HEK293T (cell line): ENCODE data around the gene KCNK7.
"Not testable (repeated sequence)": the region's sequence is repeated elsewhere in the genome, so short reads cannot be mapped to it uniquely, and the experiment has no call there.

Experiments used
- CTCF ChIA-PET: fragments of 350-600 bp; formaldehyde crosslinking; extraction: SDS; loops from one replicate; lab custom pipeline; 2021; ENCODE audit warnings: antibody characterized with exemption, inconsistent platforms; lab: Yijun Ruan, JAX
- POLR2A ChIA-PET: fragments of 350-600 bp; formaldehyde crosslinking; extraction: SDS; loops from one replicate; lab custom pipeline; 2020; ENCODE audit warnings: antibody characterized with exemption, inconsistent platforms; lab: Yijun Ruan, JAX
- DNase-seq: peaks from one replicate; pipeline ENCODE4 v3.0.0; 2012; ENCODE audit warnings: mixed read lengths; ENCODE audit errors: extremely low spot score
- ARNT ChIP-seq: fragments of 450-650 bp; IDR thresholded peaks from 2 replicates; pipeline ENCODE4 v1.6.1; 2017; ENCODE audit warnings: mild to moderate bottlenecking
- BHLHE40 ChIP-seq: fragments of 450-650 bp; IDR thresholded peaks from 2 replicates; pipeline ENCODE4 v1.6.1; 2016; ENCODE audit warnings: mild to moderate bottlenecking, moderate library complexity, borderline replicate concordance
- CTBP1 ChIP-seq: fragments of 450-650 bp; IDR thresholded peaks from 2 replicates; pipeline ENCODE4 v1.6.1; 2016; ENCODE audit warnings: borderline replicate concordance
- ELF4 ChIP-seq: fragments of 450-650 bp; IDR thresholded peaks from 2 replicates; pipeline ENCODE4 v1.6.1; 2017; ENCODE audit warnings: antibody characterized with exemption
- FOXA1 ChIP-seq: fragments of 450-650 bp; IDR thresholded peaks from 2 replicates; pipeline ENCODE4 v1.6.1; 2016; ENCODE audit warnings: mild to moderate bottlenecking
- FOXK2 ChIP-seq: fragments of 450-650 bp; IDR thresholded peaks from 2 replicates; pipeline ENCODE4 v1.6.1; 2016; ENCODE audit warnings: mild to moderate bottlenecking
- FOXM1 ChIP-seq: fragments of 450-650 bp; IDR thresholded peaks from 2 replicates; pipeline ENCODE4 v1.6.1; 2017; ENCODE audit warnings: mild to moderate bottlenecking, borderline replicate concordance
- HDGF ChIP-seq: fragments of 450-650 bp; IDR thresholded peaks from 2 replicates; pipeline ENCODE4 v1.6.1; 2017; ENCODE audit warnings: antibody characterized with exemption, borderline replicate concordance
- L3MBTL2 ChIP-seq: fragments of 450-650 bp; conservative IDR thresholded peaks from 2 replicates; pipeline ENCODE4 v1.6.1; 2016; ENCODE audit warnings: mild to moderate bottlenecking
- LEF1 ChIP-seq: fragments of 450-650 bp; IDR thresholded peaks from 2 replicates; pipeline ENCODE4 v1.6.1; 2017; ENCODE audit warnings: mild to moderate bottlenecking, borderline replicate concordance
- NFRKB ChIP-seq: fragments of 450-650 bp; IDR thresholded peaks from 2 replicates; pipeline ENCODE4 v1.6.1; 2016; ENCODE audit warnings: mild to moderate bottlenecking, moderate library complexity
- PKNOX1 ChIP-seq: fragments of 450-650 bp; IDR thresholded peaks from 2 replicates; pipeline ENCODE4 v1.6.1; 2016
- SP1 ChIP-seq: fragments of 450-650 bp; IDR thresholded peaks from 2 replicates; pipeline ENCODE4 v1.6.1; 2017
- SUZ12 ChIP-seq: fragments of 450-650 bp; IDR thresholded peaks from 2 replicates; pipeline ENCODE4 v1.6.1; 2016; ENCODE audit warnings: mild to moderate bottlenecking
- TARDBP ChIP-seq: fragments of 450-650 bp; IDR thresholded peaks from 2 replicates; pipeline ENCODE4 v1.6.1; 2016
- ZNF384 ChIP-seq: fragments of 450-650 bp; IDR thresholded peaks from 2 replicates; pipeline ENCODE4 v1.6.1; 2016

The KCNK7 gene

DNA sequence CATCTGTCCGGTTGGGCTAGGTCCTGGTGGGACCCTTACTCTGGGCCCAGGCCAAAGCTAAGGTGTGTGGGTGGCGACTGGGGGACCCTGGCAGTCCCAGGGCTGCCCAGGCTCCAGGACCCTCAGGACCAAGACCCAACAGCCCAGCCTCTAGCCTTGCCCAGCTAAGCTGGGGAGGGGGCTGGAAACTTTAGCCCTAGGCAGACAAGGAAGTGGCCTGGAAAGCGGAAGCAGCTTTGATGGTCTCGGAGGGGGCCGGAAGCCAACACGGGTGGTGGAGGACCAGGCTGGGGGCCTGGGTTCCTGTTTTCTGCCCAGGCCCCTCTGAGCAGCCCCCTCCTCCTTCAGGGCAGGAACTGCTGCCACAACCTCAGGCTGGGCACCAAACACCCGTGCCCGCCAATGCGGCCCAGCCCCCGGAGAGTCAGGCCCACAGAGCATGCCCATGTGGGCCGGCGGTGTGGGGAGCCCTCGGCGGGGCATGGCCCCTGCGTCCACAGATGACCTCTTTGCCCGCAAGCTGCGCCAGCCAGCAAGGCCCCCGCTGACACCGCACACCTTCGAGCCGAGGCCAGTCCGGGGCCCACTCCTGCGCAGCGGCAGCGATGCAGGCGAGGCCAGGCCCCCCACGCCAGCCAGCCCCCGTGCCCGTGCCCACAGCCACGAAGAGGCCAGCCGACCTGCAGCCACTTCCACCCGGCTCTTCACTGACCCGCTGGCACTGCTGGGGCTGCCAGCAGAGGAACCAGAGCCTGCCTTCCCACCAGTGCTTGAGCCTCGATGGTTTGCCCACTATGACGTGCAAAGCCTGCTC lies 45.1 kb upstream of the KCNK7 start:
- no peak for DNase-seq
- POLR2A ChIA-PET, result no interaction called here
- CTCF ChIA-PET, result no interaction called here
- no peak for TF ChIP-seq BHLHE40
- TF ChIP-seq L3MBTL2, result no peak
- TF ChIP-seq ZNF384, result no peak
- TF ChIP-seq FOXK2, result no peak
- TF ChIP-seq LEF1, result no peak
- no peak for TF ChIP-seq FOXA1
- TF ChIP-seq ARNT, result no peak
- TF ChIP-seq CTBP1, result no peak
- no peak for TF ChIP-seq FOXM1
- no peak for TF ChIP-seq SUZ12
- no peak for TF ChIP-seq HDGF
- no peak for TF ChIP-seq TARDBP
- TF ChIP-seq NFRKB, result no peak
- no peak for TF ChIP-seq PKNOX1
- TF ChIP-seq SP1, result no peak

GRCh38 chr11:65639623-65640482 lies 44.3 kb upstream of the KCNK7 start:
- DNase-seq, result no peak
- POLR2A ChIA-PET, result interaction anchor here (1.4 to 1.5 kb wide), 2 partner anchors 23 to 80 kb away, joined by 5 read pairs; partner anchors contain the start of genes RELA and RNASEH2C
- TF ChIP-seq NFRKB (no peak), PKNOX1 (no peak)
- CTCF ChIA-PET, result no interaction called here

GRCh38 chr11:65639228-65639597 lies 43.6 kb upstream of the KCNK7 start:
- CTCF ChIA-PET, result interaction anchor here (1.2 kb wide), 1 partner anchor 13 kb away, joined by 5 read pairs; no protein-coding TSS in a partner anchor

DNA sequence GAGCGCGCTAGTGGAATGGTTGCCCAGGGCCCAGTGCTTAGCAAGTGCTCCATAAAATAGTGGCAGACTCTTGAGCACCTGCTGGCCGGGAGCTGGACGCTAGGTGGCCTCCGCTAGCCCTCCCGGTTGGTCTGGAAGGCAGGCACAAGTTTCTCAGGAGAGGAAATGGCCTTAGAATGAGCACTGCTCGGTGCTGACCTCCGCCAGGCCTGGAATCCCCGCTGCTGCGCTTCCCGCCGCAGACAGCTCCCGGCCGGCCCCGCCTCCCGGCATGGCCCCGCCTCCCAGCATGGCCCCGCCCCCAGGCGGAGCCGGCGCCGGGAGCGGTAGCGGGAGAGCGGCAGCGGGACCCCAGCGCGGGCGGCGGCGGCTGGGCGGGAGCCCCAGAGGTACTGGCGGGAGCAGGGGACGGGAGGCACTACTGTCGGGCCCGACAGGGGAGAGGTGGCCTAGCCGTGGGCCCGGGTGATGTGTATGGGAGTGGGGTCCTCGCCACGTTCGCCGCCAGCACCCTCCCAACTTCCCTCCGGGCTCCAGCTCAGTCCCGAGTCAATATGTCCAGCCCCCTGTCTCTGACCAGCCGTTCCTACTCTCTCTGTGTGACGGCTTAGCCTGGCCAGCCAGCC lies 42.3 kb upstream of the KCNK7 start, which contains the start of gene SIPA1:
Gene SIPA1 (plus strand): TSS at position 308 of the 626 bp plus-strand sequence. CDS start 2,821 bp downstream, outside the sequence.
- ChIA-PET POLR2A (interaction anchor here (0.6 to 2.0 kb wide), 23 partner anchors 9 to 350 kb away, joined by 3 to 15 read pairs (median 4); partner anchors contain the start of genes KAT5, MALAT1, MAP3K11 and MUS81), CTCF (interaction anchor here (0.5 to 1.3 kb wide), 7 partner anchors 12 to 641 kb away, joined by 3 to 5 read pairs (median 4); partner anchors contain the start of genes BATF2 and KAT5)
- TF ChIP-seq NFRKB, result no peak
- TF ChIP-seq FOXM1, result no peak
- no peak for TF ChIP-seq L3MBTL2
- TF ChIP-seq CTBP1, result no peak
- TF ChIP-seq ARNT, result no peak
- no peak for TF ChIP-seq BHLHE40
- TF ChIP-seq FOXA1, result no peak
- TF ChIP-seq HDGF, result no peak
- no peak for TF ChIP-seq ZNF384
- TF ChIP-seq PKNOX1, result no peak
- TF ChIP-seq SUZ12, result no peak
- TF ChIP-seq LEF1, result no peak
- TF ChIP-seq SP1, result no peak
- TF ChIP-seq TARDBP, result no peak
- TF ChIP-seq FOXK2, result no peak
- no peak for TF ChIP-seq ELF4
- DNase-seq, result peak; percentile 94

More at GRCh38 chr11:65639228-65639597, 43.6 kb upstream of the KCNK7 start:
- POLR2A ChIA-PET, result interaction anchor here (1.4 to 2.0 kb wide), 5 partner anchors 13 to 81 kb away, joined by 5 to 9 read pairs (median 7); partner anchors contain the start of genes KAT5, RELA and RNASEH2C
- DNase-seq, result not testable (repeated sequence)

DNA sequence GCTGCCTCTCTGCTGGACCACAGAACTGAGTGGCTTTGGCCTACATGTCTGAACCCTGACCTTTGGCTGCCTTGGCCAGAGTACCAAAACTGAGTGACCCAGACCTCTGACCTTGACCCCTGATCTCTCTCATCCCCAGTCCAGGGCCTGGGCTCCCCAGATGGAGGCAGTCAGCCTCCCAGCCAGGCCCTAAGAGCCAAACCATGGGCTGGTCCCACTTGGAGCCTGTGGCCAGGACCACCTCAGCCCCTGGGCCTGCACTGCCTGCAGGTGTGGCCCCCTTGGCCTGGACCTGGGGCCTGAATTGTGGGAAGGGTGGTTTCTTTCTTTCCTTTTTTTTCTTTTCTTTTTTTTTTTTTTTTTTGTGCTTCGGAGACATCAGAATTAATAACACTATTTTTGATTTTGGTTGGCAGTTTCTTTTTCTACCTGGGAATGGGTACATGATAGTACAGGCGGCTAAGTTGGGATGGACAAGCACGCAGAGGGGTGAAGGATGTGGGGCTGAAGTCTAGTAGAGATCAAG lies 41.5 kb upstream of the KCNK7 start:
- DNase-seq, result no peak
- ChIA-PET CTCF (interaction anchor here (0.8 to 1.3 kb wide), 2 partner anchors 11 to 74 kb away, joined by 4 read pairs; partner anchors contain the start of gene KAT5), POLR2A (interaction anchor here (0.6 to 2.0 kb wide), 17 partner anchors 8 to 351 kb away, joined by 3 to 15 read pairs (median 4); partner anchors contain the start of genes KAT5, MALAT1, MAP3K11 and MUS81)
- no peak for TF ChIP-seq FOXA1
- TF ChIP-seq ARNT, result no peak
- TF ChIP-seq NFRKB, result no peak
- TF ChIP-seq L3MBTL2, result no peak
- no peak for TF ChIP-seq SP1
- no peak for TF ChIP-seq ELF4
- no peak for TF ChIP-seq FOXK2
- no peak for TF ChIP-seq ZNF384
- TF ChIP-seq TARDBP, result no peak
- TF ChIP-seq CTBP1, result no peak
- no peak for TF ChIP-seq FOXM1
- TF ChIP-seq HDGF, result no peak
- TF ChIP-seq SUZ12, result no peak
- TF ChIP-seq LEF1, result no peak
- no peak for TF ChIP-seq PKNOX1
